Activated T-cell treated with anti-CD3 and anti-CD28 coated beads, Interleukin-2, amount 50 U/mL, for 72 hours (primary cell): Measurements from ENCODE around the gene CNOT6. TPM values are rescaled to one million over a fixed set of nuclear protein-coding genes. Genes with fewer than 3 reads are reported as not detected.

Experiments used
- total RNA-seq, 2 donors: library from RNA; stranded (reverse); gene quantifications; one replicate each; pipeline ENCODE4 v1.2.3, GENCODE V29; 2022

The CNOT6 gene
- total RNA-seq, 2 donors from 2014 or later: 34.0 to 34.3 TPM

Other genes with a start within 250 kb of the CNOT6 start
- gene MAPK9, start 202.3 kb upstream of the CNOT6 start, total RNA-seq: 10 to 100 TPM; 39.7 to 50.3 TPM
- gene GFPT2, start 141.0 kb upstream of the CNOT6 start, total RNA-seq: under 1 TPM; 0.39 to 0.70 TPM
- gene SCGB3A1, start 97.1 kb downstream of the CNOT6 start, total RNA-seq: not detected
- gene FLT4, start 155.2 kb downstream of the CNOT6 start, total RNA-seq: 1 to 10 TPM in 1 of 2 donors, under 1 TPM in 1; 0.79 to 1.7 TPM
- gene OR2Y1, start 245.7 kb downstream of the CNOT6 start, total RNA-seq: not detected